Renal pelvis (tissue), 4 donors: ENCODE measurements around the gene ASB18. TPM values are rescaled to one million over a fixed set of nuclear protein-coding genes. Genes with fewer than 3 reads are reported as not detected.
A peak's percentile ranks its signal among the peaks of the same experiment; 100 is the strongest.

Experiments used
- DNase-seq: peaks from one replicate; pipeline ENCODE4 v3.0.0-alpha.2; 2013
- polyA plus RNA-seq, 3 donors: library from polyadenylated mRNA; unstranded; fragments of 120-200 nt; gene quantifications; one replicate each; pipeline ENCODE4 v1.2.1, GENCODE V29; 2013; ENCODE audit not compliant: insufficient read length in 3 of 3

ASB18 gene
- polyA plus RNA-seq, 3 donors: 0.07 to 0.13 TPM; not detected in 1

DNA sequence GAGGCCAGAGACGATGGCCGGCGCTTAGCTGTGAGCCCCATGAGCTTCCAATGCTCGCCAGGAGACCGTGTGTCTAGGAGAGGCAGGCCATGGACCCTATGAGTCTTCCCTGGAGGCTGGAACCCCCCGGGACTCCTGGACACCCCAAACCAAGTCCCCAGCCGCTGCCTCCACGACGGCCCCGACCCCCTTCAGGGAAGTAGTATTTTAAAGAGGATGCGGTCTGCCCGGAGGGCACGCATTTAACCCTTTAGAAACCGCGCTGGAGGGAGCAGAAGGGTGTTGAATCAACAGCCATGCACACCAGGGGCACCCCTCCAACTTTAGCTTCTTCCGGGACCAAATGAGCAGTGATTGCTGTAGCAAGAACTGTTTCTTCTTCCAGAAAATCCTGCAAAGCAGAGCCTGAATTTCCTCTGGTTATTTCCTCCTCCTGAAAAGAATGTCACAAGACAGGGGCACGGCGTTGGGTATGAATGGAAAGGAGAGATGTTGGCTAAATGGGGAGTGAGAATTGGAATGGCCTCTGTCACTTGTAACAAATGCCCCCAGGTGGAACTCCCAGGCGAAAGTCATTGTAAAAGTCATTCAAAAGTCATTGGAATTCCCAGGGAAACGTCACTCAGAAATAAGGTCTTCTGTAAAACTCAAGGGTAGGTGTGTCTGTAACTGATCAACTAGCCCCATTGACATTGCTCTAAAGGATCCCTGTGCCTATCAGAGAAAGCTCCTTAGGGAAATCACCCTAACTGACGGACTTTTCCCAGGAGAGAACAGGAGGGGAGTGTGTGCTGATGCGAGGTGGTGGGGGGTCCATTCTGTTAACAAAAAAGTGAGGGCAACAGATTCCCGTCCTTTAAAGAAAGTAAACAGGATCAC, 90.2 kb downstream of the ASB18 start:
- DNase-seq: no peak

DNA sequence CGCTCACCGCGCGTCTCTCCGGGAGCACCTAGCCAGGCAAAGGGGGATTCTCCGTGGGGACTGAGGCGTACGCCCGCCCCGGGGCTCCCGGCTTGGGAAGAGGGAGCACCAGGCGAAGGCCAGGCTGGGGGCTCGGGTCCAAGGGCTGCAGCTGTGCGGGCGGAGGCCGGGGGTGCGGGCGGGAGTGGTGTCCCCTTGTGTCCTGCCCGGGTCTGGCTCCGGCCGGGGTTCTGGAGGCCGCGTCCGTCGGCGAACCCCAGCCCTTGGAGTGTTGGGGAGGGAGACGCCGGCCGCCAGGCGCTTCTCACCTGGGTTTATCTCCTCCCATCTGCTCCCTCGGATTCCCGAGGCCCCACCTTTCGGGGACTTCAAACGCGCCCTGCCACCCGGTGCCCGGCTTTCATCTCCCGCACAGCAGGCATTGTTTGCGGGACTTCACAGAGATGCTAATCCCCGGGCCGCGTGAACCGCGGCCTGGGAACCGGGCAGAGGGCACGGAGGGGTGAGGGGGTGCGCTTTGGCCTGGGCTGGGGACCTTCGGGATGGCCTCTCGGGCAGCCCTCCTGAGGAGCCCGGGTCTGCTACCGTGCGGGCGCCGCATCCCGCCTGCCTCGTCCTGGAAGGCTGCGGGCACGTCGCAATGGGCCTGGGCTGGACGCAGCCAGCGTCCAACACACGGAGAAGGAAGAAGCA, 91.0 kb downstream of the ASB18 start:
- no peak for DNase-seq

DNA sequence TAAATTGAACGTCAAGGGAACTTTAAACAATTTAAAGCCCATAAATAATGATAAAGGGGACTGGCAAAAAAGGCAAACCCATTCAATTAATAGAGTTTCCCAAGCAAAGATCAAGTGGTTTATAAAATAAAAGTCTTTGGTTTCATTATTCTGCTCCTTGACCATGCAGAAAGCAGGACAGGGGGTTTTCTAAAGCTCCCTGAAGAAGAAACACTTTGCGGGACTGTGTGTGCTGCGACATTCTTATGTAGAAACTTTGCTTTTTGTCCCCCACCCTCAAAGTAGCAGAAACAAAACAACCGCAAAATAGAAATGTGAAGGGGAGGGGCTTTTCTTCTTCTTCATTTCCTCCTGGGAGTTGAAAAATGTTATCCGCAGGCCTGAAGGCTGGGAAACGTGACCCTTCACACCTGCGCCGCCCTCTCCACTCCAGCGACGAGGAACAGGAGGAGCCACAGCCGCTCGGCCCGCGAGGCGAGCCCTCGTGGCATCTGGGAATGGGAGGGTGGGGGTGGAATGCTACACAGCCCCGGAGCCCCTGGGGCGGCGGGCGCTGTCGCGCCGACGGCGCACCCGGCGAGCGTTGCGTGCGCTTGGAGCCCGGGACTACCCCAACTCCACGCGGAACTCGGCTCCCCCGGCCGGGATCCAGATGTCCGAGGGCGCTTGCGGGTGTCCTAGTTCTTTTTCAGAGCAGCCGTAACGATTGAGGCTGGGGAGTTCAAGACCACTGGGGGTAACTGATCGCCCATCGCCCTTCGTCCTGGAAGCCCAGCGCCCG, 91.8 kb downstream of the ASB18 start:
- no peak for DNase-seq

DNA sequence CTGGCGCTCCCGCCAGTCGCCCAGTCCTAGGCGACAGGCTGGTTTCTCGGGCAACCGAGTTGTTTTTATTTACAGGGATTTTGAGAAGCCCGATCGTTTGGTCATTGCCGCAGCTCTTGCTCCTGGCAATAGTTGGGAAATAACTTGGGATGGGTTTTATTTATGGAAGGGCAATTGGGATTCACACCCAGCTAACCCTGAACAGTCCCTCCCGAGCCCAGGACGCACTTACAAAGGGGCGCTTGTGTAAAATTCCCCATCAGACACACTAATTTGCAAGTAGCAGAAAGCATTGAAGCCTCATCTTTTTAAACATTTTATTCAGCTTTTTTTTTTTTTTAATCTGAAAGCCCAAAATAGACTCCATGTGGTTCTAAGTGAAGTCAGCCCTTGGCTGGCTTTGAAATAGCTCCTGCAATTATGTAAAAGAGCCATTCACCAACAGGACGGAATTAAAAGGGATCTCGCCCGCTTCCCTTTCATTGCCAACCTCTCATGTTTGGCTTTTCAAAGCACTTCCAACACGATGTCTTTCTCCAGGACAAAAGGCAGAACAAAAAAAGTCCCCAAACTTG, 92.4 kb downstream of the ASB18 start:
- no peak for DNase-seq

DNA sequence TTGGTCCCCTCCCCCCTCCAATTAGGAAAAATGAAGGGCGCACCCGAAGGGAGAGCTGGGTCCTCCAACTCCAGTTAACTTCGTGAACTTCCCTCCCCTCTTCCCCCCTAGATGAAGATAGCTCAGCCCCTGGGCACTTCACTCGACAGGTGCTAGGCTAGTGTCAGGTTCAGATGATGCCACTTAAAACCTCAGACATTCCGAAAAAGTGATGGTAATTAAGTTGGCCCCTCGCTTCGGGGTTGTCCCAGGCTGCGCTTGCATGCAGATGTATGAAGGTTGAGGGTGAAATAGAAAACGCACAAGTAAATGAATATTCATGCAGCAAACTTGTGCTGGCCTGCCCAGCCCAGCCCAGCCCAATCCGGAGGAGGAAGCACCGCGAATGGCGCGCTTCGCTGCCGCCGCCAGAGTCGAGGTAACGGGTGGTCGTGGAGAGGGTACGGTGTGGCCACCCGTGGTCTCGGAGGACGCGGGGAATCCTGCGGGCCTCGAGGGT, 93.0 kb downstream of the ASB18 start:
- no peak for DNase-seq

DNA sequence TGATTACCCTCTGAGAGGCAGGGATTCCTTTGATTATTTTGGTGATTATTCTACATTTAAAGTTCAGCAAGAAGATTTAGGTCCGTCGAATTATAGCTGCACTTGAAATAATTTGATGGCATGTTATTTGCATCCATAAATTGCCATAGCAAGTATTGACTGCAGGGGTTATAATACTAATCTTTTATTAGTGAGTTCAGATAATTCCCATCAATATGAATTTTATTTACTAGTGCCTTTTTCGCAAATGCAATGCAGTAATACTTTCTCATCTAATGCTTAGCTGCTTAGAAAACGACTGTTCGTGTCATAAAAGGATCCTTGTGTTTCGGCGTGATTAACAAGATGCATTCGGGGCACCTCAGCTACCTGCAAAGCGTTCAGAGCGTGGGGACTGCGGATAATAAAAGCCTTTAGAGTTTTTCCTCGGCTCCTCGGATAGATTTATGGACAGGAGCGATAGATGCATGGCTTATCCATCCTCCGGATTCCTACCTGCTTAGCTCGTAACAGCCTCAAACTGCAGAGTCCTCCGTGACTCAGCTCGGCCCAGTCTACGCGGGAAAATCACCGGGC, 93.5 kb downstream of the ASB18 start:
- no peak for DNase-seq

DNA sequence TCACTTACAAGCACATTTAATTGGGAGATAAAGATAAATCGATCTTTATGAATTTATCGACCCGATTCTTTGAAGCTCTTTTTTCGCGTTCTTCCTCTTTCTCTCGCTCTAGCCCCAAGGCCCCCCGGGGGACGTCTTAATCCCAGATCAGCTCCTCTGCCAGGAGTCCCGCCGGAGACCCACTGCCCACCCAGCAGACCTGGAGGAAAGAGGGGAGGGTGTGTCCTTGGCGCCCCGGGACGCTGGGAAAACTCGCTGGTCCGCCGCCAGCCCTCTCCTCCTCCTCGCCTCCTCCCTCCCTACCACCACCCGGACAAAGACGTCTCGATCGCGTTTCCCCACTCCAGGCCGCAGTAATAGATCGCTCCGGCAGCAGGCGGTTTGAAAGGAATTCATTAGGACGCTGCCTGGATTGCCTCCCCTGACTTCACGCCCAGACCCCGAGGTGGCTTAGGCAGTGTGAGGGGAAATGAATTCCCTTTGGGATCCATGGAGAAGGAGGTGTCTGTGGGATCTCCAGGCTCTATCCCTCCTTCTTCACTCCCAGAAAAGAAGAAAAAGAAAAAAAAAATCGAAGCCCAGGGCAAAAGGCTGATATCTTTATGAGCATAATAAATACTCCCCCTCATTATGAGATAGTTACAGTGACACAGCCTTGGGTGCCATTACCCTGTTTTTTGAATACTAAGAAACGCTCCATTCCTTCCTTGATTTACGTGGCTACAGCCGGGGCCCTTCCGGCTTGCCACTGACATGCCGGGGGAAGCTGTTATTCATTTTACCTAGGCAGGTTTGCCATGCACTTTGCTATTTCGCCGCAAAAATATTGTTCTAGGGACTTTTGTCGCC, 94.2 kb downstream of the ASB18 start:
- DNase-seq: no peak

DNA sequence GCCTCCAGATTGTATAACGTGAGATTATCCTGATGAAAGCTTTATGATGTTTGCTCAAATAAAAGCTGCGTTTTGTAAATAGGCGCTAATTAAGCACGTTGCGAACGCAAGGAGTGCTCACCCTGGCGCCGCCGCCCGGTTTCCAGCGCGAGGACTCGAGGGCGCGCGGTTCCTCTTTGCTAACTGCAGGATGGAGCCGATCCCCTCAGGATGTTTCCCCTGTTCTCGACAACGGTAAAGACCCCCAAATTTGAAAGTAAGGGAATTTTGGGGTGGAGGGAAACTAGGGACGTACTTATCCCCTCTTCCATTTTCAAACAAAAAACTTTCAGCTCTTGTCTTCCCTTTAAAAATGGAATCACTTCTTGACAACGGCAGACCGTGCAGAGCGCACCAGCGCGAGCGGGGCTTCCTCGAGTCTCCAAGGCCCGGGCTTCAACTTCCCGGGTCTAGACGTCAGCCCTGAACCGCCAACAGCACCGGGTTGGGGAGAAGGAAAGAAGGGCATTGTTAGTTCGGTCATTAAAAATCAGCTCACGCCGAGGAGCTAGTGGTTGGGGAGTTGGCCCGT, 95.0 kb downstream of the ASB18 start:
- DNase-seq: no peak

DNA sequence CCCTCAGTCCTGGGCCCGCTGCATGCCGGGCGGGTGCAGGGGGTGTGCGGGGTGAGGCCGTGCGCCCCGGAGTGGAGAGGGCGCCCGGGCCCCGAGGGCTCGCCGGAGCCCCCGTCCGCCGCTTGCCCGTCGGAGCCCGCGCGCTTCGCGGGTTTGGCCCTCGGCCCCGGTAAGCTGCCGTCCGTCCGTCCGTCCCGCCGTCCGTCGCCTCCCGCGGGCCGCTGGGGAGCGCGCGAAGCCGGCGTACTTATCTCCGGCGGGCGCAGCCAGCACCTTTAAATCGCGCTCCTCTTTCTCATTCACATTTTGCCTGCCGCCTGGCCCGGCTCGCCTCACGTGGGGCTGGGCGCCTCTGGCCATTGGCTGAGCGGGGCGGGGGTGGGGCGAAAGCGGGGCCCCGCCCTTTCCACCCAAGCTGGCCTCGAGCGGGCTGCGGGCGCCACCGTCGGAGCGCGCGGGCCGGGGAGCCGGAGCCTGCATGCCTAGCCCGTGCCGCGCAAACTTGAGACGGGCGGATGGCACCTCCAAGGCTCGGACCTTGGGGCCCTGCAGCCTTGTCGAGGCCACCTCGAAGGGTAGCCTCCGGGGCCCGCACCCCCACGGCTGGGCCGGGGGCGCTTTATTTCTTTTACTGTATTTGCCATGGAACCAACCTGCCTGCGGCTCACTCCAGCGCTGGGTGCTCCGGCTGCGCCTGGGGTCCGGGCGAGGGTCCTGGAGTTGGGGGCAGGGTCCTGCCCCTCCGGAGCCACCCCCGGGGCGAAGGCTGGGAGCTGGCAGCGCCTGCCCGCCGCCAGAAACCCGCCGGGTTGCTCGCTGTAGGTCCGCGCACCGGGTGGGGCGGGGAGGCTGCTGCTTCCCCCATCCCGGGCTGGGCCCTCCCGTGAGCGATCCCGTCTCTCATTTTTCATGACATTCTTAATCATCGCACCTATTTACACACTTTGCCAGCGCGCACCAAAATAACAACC, 95.8 kb downstream of the ASB18 start, which contains the start of gene GBX2:
TSS of gene GBX2 (minus strand) at position 277 of the 971 bp plus-strand sequence. CDS start 415 bp downstream, outside the sequence.
- DNase-seq: peak; percentile 79

DNA sequence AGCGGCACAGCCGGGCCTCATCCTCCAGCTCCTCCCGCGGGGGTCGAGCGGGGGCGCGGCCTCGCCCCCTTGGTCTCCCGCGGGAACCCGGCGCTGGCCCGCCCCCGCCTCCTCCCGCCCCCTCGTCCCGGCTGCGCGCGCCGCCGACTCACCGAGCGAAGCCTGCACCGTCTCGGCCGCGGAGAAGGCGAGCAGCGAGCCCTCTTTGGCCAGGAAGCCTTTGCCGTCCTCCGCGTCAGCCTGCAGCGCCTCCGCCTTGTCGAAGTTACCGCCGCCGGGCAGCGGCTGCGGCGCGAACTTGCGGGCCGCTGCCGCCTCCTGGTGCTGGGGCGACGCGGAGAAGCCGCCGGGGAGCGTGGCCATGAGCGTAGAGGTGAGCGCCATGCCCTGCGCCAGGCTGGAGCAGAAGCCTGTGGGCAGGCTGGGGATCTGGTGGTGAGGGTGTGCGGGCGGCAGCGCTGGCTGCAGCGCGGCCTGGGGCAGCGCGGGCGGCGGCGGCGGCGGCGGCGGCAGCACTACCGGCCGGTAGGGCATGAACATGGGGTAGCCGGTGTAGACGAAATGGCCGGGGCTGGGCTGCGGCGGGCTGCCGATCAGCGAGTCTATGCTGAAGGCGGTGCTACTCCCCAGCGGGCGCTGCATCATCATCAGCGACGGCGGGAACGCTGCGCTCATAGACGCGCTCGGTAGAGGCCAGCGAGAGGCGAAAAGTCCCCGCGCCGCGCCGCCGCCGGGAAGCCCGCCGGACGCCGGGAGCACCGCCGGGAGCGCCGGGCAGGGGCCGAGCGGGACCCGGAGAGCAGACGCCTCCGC, 96.7 kb downstream of the ASB18 start:
- DNase-seq: no peak

DNA sequence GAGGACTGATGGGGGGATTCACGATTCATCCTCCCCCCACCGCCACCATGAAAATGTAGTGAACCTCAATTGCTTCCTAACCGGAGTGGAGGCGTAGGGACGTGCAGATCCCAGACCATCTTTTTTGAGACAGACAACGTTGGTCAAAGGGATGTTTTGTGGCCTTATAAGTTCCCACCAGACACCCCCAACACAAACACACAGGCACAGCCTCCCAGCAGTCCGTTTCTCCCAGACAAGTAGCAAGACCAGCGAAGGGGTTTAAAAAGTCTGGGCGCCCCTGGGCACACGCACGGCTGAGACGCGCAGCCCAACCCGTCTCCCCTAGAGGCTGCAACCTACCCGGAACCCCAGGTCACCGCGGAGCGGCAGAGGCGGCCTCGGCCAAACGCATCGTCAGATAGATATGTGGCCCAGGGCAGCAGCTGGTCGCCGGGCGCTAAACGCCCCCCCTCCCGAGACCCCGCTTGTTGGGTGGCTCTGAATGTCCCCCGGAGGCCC, 97.4 kb downstream of the ASB18 start:
- no peak for DNase-seq

DNA sequence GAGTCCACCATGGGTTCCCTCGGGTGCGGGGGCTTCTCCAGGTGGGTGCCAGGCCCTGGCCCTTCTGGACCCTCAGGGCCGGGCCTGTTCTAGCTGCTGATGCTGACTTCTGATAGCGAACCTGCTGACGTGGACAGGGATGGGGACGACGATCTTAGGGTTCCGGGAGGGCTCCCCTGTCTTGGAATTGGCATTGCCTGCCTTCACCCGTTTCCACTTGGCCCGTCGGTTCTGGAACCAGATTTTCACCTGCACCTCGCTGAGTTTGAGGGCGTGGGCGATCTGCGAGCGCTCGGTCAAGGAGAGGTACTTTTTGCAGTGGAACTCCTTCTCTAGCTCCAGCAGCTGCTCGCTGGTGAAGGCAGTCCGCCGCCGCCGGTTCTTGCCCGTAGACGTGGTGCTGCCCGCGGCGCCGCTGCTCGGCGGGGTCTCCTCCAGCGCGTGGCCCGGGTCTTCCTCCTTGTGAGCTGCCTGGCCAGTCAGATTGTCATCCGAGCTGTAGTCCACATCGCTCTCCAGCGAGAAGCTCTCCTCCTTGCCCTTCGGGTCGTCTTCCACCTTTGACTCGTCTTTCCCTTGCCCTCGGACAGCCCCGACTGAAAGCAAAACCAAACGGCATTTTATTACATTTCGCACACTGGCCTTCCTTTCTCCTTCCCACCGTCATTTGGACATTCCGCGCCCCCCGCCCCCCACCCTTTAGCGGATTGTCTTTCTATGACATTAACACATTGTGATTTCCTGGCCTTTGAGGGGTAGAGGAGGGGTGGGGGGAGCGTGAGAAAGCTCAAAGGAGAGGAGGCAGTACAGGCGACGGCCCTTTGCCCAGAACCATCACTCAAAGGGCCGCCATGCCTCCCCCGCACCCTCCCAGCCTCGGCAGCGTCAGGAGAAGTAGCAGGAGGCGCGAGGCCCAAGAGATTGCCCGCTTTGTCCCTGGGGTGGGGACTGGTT, 98.1 kb downstream of the ASB18 start:
- DNase-seq: peak; percentile 73

DNA sequence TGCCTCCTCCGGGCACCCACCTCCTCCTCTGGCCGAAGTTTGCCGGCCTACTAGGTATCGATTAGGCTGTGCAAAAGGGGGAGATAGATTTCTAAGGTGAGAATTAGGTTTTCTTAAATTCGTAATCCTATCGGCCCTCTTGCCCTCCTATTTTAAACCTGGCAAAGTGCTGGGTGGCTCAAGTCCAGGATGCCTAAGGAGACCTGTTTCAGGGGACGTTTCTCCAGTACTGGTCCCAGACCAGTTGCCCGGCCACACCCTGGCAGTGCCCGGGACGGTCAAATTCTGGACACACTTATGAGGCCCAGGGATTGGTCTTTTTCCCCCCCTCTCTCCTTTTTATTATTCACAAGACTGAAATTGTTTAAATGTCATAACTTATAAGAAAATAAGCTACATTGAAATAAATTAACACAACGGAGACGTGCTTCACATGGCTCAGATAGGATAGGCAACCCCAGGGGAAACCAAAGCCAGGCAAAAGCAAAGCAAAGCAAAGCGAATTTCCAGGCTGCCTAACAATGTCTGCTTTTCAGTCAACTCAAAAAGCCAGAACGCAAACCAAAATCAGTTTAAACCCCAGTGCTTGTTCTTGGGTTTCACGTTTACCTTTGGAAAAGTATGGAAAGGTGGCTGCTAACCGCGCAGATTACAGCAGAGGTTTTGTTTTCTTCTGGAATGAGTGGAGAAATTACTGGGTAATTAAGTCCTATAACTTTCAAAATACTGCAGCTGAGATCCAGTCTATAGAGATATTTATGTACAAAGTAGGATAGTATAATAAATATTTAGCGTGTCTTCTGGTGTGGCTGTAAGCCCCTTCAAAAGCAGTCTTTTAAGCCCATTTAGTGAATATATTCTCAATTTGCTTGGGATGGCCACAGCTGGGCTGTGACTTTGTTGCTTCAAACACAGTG, 99.0 kb downstream of the ASB18 start:
- no peak for DNase-seq

DNA sequence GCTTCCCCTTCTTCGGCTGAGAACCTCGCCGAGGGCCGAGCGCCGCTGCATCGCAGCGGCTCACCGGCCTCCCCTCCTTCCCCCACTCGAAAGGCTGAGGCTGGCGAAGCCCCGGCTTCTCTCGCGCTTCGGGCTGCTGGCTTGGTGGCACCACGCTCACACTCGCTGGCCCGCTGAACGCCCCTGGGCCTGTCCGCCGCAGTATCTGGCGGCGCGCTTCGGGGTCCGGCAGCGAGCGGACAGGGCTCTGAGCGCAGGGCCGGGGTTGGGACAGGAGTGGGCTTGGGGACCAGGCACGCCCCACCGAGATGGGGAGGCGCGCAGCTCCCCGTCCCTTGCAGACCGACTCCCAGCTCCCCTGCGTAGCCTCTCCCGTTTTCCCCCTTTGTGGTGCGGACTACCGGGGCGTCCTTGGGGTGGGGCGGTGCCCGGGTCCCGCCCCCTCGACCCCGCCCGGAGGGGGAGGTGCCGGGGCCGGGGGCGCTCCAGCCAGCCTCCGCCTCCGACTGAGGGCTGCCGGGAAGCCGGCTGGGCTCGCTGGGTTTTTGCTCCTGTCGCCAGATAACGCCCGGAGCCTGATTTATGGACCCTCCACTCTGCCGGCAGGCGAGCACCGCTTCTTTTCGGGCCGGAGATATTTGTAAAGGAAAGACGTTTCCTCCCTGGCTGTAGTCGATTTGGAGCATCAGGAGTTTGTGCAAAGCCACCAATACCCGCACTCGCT, 99.8 kb downstream of the ASB18 start:
- DNase-seq: no peak
